GM23338 (cell line): Measurements from ENCODE around the gene SYNE2. TPM values are rescaled to one million over a fixed set of nuclear protein-coding genes. Genes with fewer than 3 reads are reported as not detected.

Experiments used
- ATAC-seq: fragments of 200-7000 bp; cut with Tn5 transposase; 3 replicates; pipeline ENCODE4 v1.9.1; 2020
- DNase-seq: peaks from one replicate; pipeline ENCODE4 v3.0.0-alpha.2; 2015; ENCODE audit warnings: low spot score
- H2AFZ ChIP-seq: fragments of 200-600 bp; sonication (generic); 2 replicates; pipeline ENCODE4 v1.8.0; 2016; ENCODE audit warnings: antibody characterized with exemption, mild to moderate bottlenecking, moderate library complexity
- H3F3A ChIP-seq: fragments of 200-600 bp; sonication (generic); replicated peaks from 2 replicates; pipeline ENCODE4 v1.8.0; 2017; ENCODE audit warnings: antibody characterized with exemption, mixed run types, low read depth
- H3K27ac ChIP-seq: fragments of 200-600 bp; sonication (generic); 2 replicates; pipeline ENCODE4 v1.6.1; 2016; ENCODE audit warnings: low read depth
- H3K27me3 ChIP-seq: fragments of 200-600 bp; sonication (generic); 2 replicates; pipeline ENCODE4 v1.8.0; 2016; ENCODE audit warnings: mild to moderate bottlenecking, mixed run types, moderate library complexity; ENCODE audit not compliant: insufficient read depth
- H3K36me3 ChIP-seq: fragments of 200-600 bp; sonication (generic); 2 replicates; pipeline ENCODE4 v1.8.0; 2016; ENCODE audit warnings: mild to moderate bottlenecking; ENCODE audit not compliant: insufficient read depth
- H3K4me1 ChIP-seq: fragments of 200-600 bp; sonication (generic); 2 replicates; pipeline ENCODE4 v1.8.0; 2016; ENCODE audit warnings: mild to moderate bottlenecking, moderate library complexity; ENCODE audit not compliant: insufficient read depth
- H3K4me2 ChIP-seq: fragments of 200-600 bp; sonication (generic); 2 replicates; pipeline ENCODE4 v1.7.1; 2017; ENCODE audit warnings: mixed run types
- H3K4me3 ChIP-seq: fragments of 200-600 bp; sonication (generic); 2 replicates; pipeline ENCODE4 v1.6.1; 2016; ENCODE audit warnings: mixed run types
- H3K79me2 ChIP-seq: fragments of 200-600 bp; sonication (generic); replicated peaks from 2 replicates; pipeline ENCODE4 v1.8.0; 2017; ENCODE audit warnings: mild to moderate bottlenecking; ENCODE audit not compliant: insufficient read depth
- H3K9me2 ChIP-seq: fragments of 200-600 bp; sonication (generic); 2 replicates; pipeline ENCODE4 v1.8.0; 2017; ENCODE audit not compliant: insufficient read depth
- H4K20me1 ChIP-seq: fragments of 200-600 bp; sonication (generic); replicated peaks from 2 replicates; pipeline ENCODE4 v1.8.0; 2017; ENCODE audit warnings: mild to moderate bottlenecking; ENCODE audit not compliant: insufficient read depth
- H3K27ac Mint-ChIP-seq: 2 replicates; pipeline ENCODE4 v1.8.0; 2020; ENCODE audit warnings: inconsistent platforms, mild to moderate bottlenecking, moderate library complexity, mixed read lengths
- H3K27me3 Mint-ChIP-seq: 3 replicates; pipeline ENCODE4 v1.8.0; 2022; ENCODE audit warnings: low read depth, mild to moderate bottlenecking, moderate library complexity, mixed read lengths, inconsistent platforms; ENCODE audit not compliant: insufficient read depth, poor library complexity
- H3K36me3 Mint-ChIP-seq: 3 replicates; pipeline ENCODE4 v1.8.0; 2021; ENCODE audit warnings: low read depth, mild to moderate bottlenecking, inconsistent platforms, moderate library complexity, mixed read lengths
- H3K4me1 Mint-ChIP-seq: 3 replicates; pipeline ENCODE4 v1.8.0; 2020; ENCODE audit warnings: mild to moderate bottlenecking, inconsistent platforms, mixed read lengths
- H3K4me3 Mint-ChIP-seq: 3 replicates; pipeline ENCODE4 v1.8.0; 2021; ENCODE audit warnings: moderate library complexity, mild to moderate bottlenecking, inconsistent platforms, mixed read lengths
- H3K9me3 Mint-ChIP-seq: 3 replicates; pipeline ENCODE4 v1.8.0; 2020; ENCODE audit warnings: moderate library complexity, mild to moderate bottlenecking, inconsistent platforms, mixed read lengths
- CTCF ChIP-seq, 2 experiments: fragments of 200-600 bp in 1 of 2; sonication (generic) in 1 of 2; conservative IDR thresholded peaks; 2 replicates each; pipeline versions ENCODE4 v1.5.1 to v1.6.1; 2016 to 2017; ENCODE audit warnings: antibody characterized with exemption in 2 of 2, low read depth in 2 of 2, mild to moderate bottlenecking in 2 of 2, moderate library complexity in 1 of 2
- ETS1 ChIP-seq: IDR thresholded peaks from 2 replicates; pipeline ENCODE4 v1.6.1; 2016; ENCODE audit warnings: antibody characterized with exemption
- EZH2 ChIP-seq: fragments of 200-600 bp; sonication (generic); IDR thresholded peaks from one replicate; pipeline ENCODE4 v1.8.0; 2017; ENCODE audit warnings: antibody characterized with exemption, mild to moderate bottlenecking, low read depth; ENCODE audit not compliant: unreplicated experiment
- EZH2phosphoT487 ChIP-seq: fragments of 200-600 bp; sonication (generic); IDR thresholded peaks from one replicate; pipeline ENCODE4 v1.8.1; 2018; ENCODE audit warnings: antibody characterized with exemption; ENCODE audit not compliant: unreplicated experiment
- NANOG ChIP-seq: IDR thresholded peaks from 2 replicates; pipeline ENCODE4 v1.6.1; 2016; ENCODE audit warnings: antibody characterized with exemption, borderline replicate concordance
- POLR2AphosphoS5 ChIP-seq: IDR thresholded peaks from 2 replicates; pipeline ENCODE4 v1.6.1; 2016; ENCODE audit warnings: antibody characterized with exemption, low read depth
- REST ChIP-seq: IDR thresholded peaks from one replicate; pipeline ENCODE4 v1.6.1; 2018; ENCODE audit warnings: antibody characterized with exemption; ENCODE audit not compliant: unreplicated experiment
- ZNF114 ChIP-seq: fragments of 250-450 bp; sonication (Bioruptor Pico); IDR thresholded peaks from 2 replicates; pipeline ENCODE4 v1.5.0; 2020; ENCODE audit warnings: mild to moderate bottlenecking, moderate library complexity
- ZNF331 ChIP-seq: fragments of 250-450 bp; sonication (Bioruptor Pico); IDR thresholded peaks from 2 replicates; pipeline ENCODE4 v1.5.0; 2020; ENCODE audit warnings: low read depth, mild to moderate bottlenecking, moderate library complexity
- polyA plus RNA-seq: library from polyadenylated mRNA; unstranded; fragments of >200 nt; fragmentation: Nextera tagmentation; extraction: Ambion mirVana; gene quantifications from 2 replicates; pipeline ENCODE4 v1.2.1, GENCODE V29; 2016
- total RNA-seq: library from RNA; depleted of rRNA; stranded (reverse); fragments of >200 nt; shearing (Covaris generic); gene quantifications from 2 replicates; pipeline ENCODE4 v1.2.3, GENCODE V29; 2014

The SYNE2 gene
- total and polyA plus RNA-seq, 2 experiments from 2014 or later: 34.3 to 86.5 TPM

- TF ChIP-seq REST (no peak), EZH2 (no peak), CTCF (conservative IDR thresholded peaks at IDR 0.05; ENCODE audit: low read depth in 2 of 2) (no peak), POLR2AphosphoS5 (no peak), ZNF114 (CRISPR knock-in tag) (no peak), ETS1 (no peak), NANOG (no peak), ZNF331 (CRISPR knock-in tag) (no peak)
Observed at GRCh38 chr14:64064447-64064846, 211.6 kb downstream of the SYNE2 start (continued).

- TF ChIP-seq REST (no peak), ZNF114 (CRISPR knock-in tag) (no peak), ETS1 (no peak), EZH2phosphoT487 (no peak)
- Histone ChIP-seq H4K20me1 (no peaks in the 10 kb centered on the region), H3K27ac (no peak overlapping the region), H3K9me2 (no peaks in the 10 kb centered on the region), H3K4me3 (no peak overlapping the region), H2AFZ (no peak overlapping the region), H3K27me3 (no peaks in the 10 kb centered on the region), H3K36me3 (no peaks in the 10 kb centered on the region; the same call in 1 of the 2 replicates), H3K79me2 (no peaks in the 10 kb centered on the region), H3F3A (no peaks in the 10 kb centered on the region), H3K4me1 (peaks cover under 1% of the 10 kb centered on the region; the same call in 1 of the 2 replicates), H3K4me2 (no peak overlapping the region)
- Mint-ChIP-seq H3K27ac (no peak overlapping the region), H3K9me3 (no peaks in the 10 kb centered on the region), H3K27me3 (no peaks in the 10 kb centered on the region), H3K36me3 (peaks cover 17% of the 10 kb centered on the region), H3K4me3 (no peak overlapping the region), H3K4me1 (peaks cover 5% of the 10 kb centered on the region)
- ATAC-seq (no peak), DNase-seq (no peak)
Observed at GRCh38 chr14:64069634-64070359, 217.0 kb downstream of the SYNE2 start.
